ENCODE measurements around the gene FBP2. TPM values are rescaled to one million over a fixed set of nuclear protein-coding genes. Genes with fewer than 3 reads are reported as not detected.
A peak's percentile ranks its signal among the peaks of the same experiment; 100 is the strongest.

FBP2 gene
- total and polyA plus RNA-seq, 2 of the 4 experiments (the other 2 are of a cell fraction), result not detected

DNA sequence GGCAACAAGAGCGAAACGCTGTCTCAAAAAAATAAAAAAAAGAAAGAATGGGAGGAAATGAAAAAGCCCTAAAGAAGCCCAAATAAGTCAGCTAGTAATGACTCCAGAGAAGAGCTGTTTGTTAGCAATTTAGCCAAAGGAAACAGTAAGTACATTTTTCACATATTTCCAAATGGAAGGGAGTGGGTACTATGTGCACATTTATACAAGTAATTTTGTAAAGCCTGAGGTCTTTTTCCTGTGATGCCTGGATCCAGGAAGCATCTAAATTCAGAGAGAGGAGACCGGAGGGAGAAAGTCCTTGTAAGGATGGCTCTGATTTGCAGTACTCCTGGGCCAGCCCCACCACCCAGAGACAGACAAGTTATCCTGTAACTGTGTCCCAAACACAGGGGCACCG is 31.0 kb upstream of the FBP2 start:
- Histone ChIP-seq H2BK5ac (ENCODE audit: low read depth, low read length, poor library complexity, severe bottlenecking) (no peak overlapping the region), H3K14ac (replicated peaks; ENCODE audit: low read depth, low read length) (no peak overlapping the region), H2BK20ac (ENCODE audit: low read depth, low read length) (no peak overlapping the region), H3K4me1 (ENCODE audit: control insufficient read depth, insufficient read depth, low read length) (no peaks in the 10 kb centered on the region), H3K4me3 (ENCODE audit: insufficient read depth, low read depth, low read length) (no peak overlapping the region), H3K79me1 (ENCODE audit: low read depth in 1 of 2, low read length in 2 of 2) (no peaks in the 10 kb centered on the region), H2AK9ac (replicated peaks; ENCODE audit: low read depth, low read length, poor library complexity) (no peak overlapping the region), H3K23ac (ENCODE audit: low read depth, low read length) (no peak overlapping the region), H3K27ac (ENCODE audit: insufficient read depth, low read length) (no peak overlapping the region), H3K18ac (ENCODE audit: low read depth, low read length) (no peak overlapping the region), H2BK15ac (ENCODE audit: low read depth, low read length) (no peak overlapping the region), H3K9me1 (ENCODE audit: insufficient read depth, low read length) (no peaks in the 10 kb centered on the region), H4K91ac (ENCODE audit: insufficient read depth, low read depth, low read length) (no peak overlapping the region), H3K56ac (ENCODE audit: extremely low read depth, insufficient read depth, low read length) (no peak overlapping the region), H4K8ac (ENCODE audit: low read depth in 2 of 2, low read length in 2 of 2) (no peak overlapping the region), H3K4ac (ENCODE audit: low read depth, low read length) (no peak overlapping the region), H3K4me2 (ENCODE audit: low read depth, low read length) (no peak overlapping the region), H2BK120ac (ENCODE audit: low read depth, low read length) (no peak overlapping the region), H4K20me1 (ENCODE audit: insufficient read depth, low read length) (no peaks in the 10 kb centered on the region), H3K9ac (ENCODE audit: low read depth, low read length) (no peak overlapping the region), H2AFZ (replicated peaks; ENCODE audit: low read length, poor library complexity) (peak overlapping the region; percentile 10), H3K9me3 (ENCODE audit: control insufficient read depth, insufficient read depth, low read length) (no peaks in the 10 kb centered on the region), H3K36me3 (ENCODE audit: control insufficient read depth, insufficient read depth, low read length) (no peaks in the 10 kb centered on the region), H3K27me3 (ENCODE audit: control insufficient read depth, insufficient read depth, low read length) (peaks cover 10% of the 10 kb centered on the region), H2AK5ac (ENCODE audit: low read depth, low read length) (no peak overlapping the region), H4K5ac (ENCODE audit: low read depth, low read length) (no peak overlapping the region)
- WGBS, 2 experiments (ENCODE audit: extremely low coverage in 2 of 2, insufficient read length in 1 of 2), result no CpG with 5 or more reads among the region's 4 CpGs
- DNase-seq (no peak), ATAC-seq (ENCODE audit: low read depth) (no peak; the same call in 1 of the 2 replicates)
- TF ChIP-seq ELK1 (IDR thresholded peaks at IDR 0.05; ENCODE audit: borderline replicate concordance, low read depth, low read length), result no peak
- TF ChIP-seq, protein P1, sequence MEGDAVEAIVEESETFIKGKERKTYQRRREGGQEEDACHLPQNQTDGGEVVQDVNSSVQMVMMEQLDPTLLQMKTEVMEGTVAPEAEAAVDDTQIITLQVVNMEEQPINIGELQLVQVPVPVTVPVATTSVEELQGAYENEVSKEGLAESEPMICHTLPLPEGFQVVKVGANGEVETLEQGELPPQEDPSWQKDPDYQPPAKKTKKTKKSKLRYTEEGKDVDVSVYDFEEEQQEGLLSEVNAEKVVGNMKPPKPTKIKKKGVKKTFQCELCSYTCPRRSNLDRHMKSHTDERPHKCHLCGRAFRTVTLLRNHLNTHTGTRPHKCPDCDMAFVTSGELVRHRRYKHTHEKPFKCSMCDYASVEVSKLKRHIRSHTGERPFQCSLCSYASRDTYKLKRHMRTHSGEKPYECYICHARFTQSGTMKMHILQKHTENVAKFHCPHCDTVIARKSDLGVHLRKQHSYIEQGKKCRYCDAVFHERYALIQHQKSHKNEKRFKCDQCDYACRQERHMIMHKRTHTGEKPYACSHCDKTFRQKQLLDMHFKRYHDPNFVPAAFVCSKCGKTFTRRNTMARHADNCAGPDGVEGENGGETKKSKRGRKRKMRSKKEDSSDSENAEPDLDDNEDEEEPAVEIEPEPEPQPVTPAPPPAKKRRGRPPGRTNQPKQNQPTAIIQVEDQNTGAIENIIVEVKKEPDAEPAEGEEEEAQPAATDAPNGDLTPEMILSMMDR (conservative IDR thresholded peaks at IDR 0.05; ENCODE audit: low read depth, low read length), result no peak
- no peak for TF ChIP-seq MAZ (IDR thresholded peaks at IDR 0.05; ENCODE audit: borderline replicate concordance, low read depth, low read length)
- TF ChIP-seq FOS (IDR thresholded peaks at IDR 0.05; ENCODE audit: low read depth, low read length), result no peak
- TF ChIP-seq NFE2L2 (IDR thresholded peaks at IDR 0.05; ENCODE audit: low read depth, low read length), result no peak
- no peak for TF ChIP-seq USF2 (IDR thresholded peaks at IDR 0.05; ENCODE audit: low read depth, low read length)
- no peak for TF ChIP-seq POLR2A (IDR thresholded peaks at IDR 0.05; ENCODE audit: low read depth, low read length)
- TF ChIP-seq RAD21 (IDR thresholded peaks at IDR 0.05; ENCODE audit: low read length), result no peak
- TF ChIP-seq SMC3 (IDR thresholded peaks at IDR 0.05; ENCODE audit: low read depth, low read length), result no peak
- no peak for TF ChIP-seq RCOR1 (IDR thresholded peaks at IDR 0.05; ENCODE audit: insufficient replicate concordance, low read length)
- TF ChIP-seq BHLHE40 (IDR thresholded peaks at IDR 0.05; ENCODE audit: low read depth, low read length), result no peak
- TF ChIP-seq MAFK (IDR thresholded peaks at IDR 0.05; ENCODE audit: low read depth, low read length), result no peak
- TF ChIP-seq CHD1 (IDR thresholded peaks at IDR 0.05; ENCODE audit: low read depth, low read length), result no peak
- no peak for TF ChIP-seq MXI1 (IDR thresholded peaks at IDR 0.05; ENCODE audit: borderline replicate concordance, low read depth, low read length)
- TF ChIP-seq CEBPB (IDR thresholded peaks at IDR 0.05; ENCODE audit: low read depth, low read length), result no peak
- no peak for TF ChIP-seq RFX5 (IDR thresholded peaks at IDR 0.05; ENCODE audit: low read depth, low read length)
- CTCF ChIA-PET, result no interaction called here
- no TSS peak for BruUV-seq (replicated peaks)
- intact Hi-C loops (cut with micrococcal nuclease) (no loop called here), in situ Hi-C loops (cut with MboI; ENCODE audit: low sequenced_read_pairs) (no loop called here), dilution Hi-C loops (cut with HindIII; ENCODE audit: low sequenced_read_pairs, unreplicated experiment) (no loop called here)
- POLR2A ChIA-PET (ENCODE audit: unreplicated experiment), result no interaction called here

Data from IMR-90 (cell line).